GM12892 (cell line): ENCODE data around the gene B4GALT2.

Source experiments
- POLR2A ChIP-seq: IDR thresholded peaks from 2 replicates; pipeline ENCODE4 v1.6.1; 2011; ENCODE audit warnings: low read depth, low read length, control low read depth
- POLR2AphosphoS5 ChIP-seq: IDR thresholded peaks from 2 replicates; pipeline ENCODE4 v1.6.1; 2011; ENCODE audit warnings: low read depth, low read length, control low read depth
- TAF1 ChIP-seq: IDR thresholded peaks from 2 replicates; pipeline ENCODE4 v1.6.1; 2011; ENCODE audit warnings: low read depth, mild to moderate bottlenecking, control low read depth, low read length, borderline replicate concordance

GRCh38 chr1:43996733-43997115 lies 17.7 kb downstream of the B4GALT2 start:
- TF ChIP-seq POLR2AphosphoS5 (no peak), POLR2A (no peak), TAF1 (no peak)
